ENCODE results near the gene MYO15B.

The MYO15B gene

GRCh38 chr17:75558666-75559530, 28.7 kb upstream of the MYO15B start:
- DNase-seq, result no peak

DNA sequence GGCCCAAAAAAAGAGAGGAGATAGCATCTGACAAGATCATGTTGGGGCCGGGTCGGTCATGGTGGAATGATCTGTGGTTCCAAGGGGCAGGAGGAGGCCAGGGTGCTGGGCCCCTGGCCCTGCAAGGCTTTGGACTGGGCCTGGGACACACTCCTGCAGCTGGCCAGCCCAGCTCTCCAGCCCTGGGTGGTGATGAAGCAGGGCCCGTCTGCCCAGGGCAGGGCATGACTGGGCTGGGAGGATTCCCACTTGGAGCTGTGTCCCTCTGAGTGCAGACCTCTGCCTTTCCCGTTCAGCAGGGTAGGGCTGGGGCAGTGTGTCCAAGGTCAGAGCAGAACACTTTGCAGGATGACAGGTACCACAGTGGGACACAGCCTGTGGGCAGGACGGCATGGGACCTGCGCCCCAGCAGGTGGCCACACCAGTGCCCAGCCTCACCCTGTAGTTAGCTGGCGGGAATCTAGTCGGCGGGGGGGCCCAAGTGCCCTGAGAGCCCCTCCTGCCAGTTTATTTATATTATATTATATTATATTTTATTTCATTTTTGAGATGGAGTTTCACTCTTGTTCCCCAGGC, 27.6 kb upstream of the MYO15B start:
- no peak for DNase-seq

GRCh38 chr17:75561927-75562603, 25.5 kb upstream of the MYO15B start:
- no peak for DNase-seq

DNA sequence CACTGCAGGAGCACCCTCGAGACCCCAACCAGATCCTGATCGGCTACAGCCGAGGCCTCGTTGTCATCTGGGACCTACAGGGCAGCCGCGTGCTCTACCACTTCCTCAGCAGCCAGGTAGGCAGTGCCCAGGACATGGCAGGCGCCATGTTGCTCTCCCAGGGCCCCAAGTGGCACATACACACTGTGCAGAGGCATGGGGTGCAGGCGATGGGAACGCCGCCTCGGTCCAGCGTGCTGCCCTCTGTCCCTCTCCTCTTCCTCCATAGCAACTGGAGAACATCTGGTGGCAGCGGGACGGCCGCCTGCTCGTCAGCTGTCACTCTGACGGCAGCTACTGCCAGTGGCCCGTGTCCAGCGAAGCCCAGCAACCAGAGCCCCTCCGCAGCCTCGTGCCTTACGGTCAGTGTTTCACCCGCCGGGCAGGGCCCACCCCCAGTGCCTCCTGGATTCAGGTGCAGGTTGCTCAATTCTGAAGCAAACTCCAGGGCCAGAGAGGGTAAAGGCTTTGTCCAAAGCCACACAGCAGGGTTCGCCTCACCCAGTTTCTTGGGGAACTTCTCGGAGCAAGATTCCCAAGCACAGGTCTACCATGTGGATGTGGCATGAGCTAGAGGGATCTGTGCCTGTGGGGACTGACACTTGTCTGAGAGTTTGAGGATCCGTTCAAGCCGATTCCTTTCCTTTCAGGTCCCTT, 24.4 kb upstream of the MYO15B start:
- no peak for DNase-seq

DNA sequence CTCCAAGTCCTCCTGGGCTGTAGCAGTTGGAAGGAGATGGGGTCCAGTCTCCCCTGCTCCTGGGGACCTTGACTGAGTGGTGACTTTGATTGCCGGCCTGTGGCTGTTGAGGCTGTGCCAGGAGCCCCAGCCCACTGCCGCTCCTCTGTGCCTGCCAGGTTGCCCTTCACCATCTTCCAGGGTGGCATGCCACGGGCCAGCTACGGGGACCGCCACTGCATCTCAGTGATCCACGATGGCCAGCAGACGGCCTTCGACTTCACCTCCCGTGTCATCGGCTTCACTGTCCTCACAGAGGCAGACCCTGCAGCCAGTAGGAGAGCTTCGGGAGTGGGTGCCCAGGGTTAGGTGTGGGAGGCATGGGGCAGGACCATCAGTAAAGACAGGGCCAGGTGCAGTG, 23.4 kb upstream of the MYO15B start:
- no peak for DNase-seq

DNA sequence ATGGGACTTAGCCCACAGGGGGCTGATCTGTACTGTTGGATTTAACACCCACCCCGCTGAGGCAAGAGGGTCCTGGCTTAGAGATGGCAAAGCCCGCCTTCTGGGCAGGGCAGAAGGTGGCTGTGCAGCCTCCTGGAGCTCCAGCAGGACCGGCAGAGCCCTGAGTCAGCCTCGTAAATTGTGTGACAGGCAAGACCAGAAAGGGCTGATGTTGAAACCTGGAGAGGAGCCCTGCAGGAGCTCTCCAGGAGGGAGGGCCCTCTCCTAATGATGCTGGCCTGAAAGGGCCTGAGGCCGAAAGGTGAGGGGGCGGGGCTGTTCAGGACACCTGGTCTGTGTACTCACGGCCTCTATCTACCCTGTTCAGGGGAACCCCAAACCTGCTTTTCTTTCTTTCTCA, 22.5 kb upstream of the MYO15B start:
- DNase-seq, result no peak

- DNase-seq, result no peak
These were observed 22.0 kb upstream of the MYO15B start for GRCh38 chr17:75565618-75566017.

DNA sequence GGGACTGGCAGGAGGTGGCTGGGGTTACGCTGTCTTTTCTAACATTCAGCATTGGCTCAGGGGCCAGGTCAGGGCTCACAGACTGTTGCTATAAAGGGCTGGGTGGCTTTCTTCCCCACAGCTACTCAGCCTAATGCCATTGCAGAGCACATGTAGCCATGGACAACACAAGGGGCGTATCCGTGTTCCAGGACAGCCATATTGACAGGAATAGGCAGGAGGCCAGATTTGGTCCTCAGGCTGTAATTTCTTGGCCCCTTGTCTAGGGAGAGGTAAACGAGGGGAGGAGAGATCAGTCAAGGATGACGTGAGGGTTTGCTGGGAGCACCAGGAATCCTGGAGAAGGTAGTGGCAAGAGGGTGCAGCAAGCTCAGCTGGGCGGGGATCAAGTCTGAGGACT, 21.2 kb upstream of the MYO15B start:
- no peak for DNase-seq

DNA sequence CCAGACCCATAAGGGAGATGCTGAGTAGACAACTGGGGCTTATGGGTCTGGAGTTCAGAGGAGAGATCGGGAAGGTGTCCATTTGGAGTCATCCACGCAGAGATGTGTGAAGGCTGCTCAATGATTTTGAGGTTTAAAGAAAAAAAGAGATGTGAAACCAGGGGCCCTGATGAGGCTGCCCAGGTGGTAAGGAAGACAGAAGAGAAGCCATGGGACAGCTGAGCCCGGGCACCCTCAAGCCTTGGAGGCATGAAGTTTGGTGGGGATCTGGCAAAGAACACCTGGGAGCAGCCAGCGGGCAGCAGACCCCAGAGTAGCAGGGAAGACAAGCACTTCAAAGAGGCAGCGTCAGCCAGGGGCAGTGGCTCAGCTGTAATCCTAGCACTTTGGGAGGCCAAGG, 20.8 kb upstream of the MYO15B start:
- DNase-seq, result no peak

DNA sequence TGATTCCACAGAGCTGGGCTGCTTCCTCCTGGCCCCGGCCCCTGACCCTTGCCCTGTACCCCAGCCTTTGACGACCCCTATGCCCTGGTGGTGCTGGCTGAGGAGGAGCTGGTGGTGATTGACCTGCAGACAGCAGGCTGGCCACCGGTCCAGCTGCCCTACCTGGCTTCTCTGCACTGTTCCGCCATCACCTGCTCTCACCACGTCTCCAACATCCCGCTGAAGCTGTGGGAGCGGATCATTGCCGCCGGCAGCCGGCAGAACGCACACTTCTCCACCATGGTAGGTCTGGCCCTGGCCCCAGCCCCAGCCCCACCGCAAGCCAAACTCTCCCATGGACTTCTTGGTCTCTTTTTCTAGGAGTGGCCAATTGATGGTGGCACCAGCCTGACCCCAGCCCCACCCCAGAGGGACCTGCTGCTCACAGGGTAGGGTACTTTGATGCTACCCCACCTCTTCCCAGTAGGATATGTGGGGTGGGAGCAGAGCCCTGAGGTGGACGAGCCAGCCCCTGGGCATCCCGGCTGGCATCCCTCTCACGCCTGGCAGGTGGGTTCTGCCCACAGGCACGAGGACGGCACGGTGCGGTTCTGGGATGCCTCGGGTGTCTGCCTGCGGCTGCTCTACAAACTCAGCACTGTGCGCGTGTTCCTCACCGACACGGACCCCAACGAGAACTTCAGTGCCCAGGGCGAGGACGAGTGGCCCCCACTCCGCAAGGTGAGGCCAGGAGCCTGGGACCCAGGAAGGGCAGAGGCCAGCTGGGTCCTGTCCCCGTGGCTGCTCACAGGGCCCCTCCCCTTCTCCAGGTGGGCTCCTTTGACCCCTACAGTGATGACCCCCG, 19.0 kb upstream of the MYO15B start:
- DNase-seq, result no peak

GRCh38 chr17:75570034-75570676, 17.4 kb upstream of the MYO15B start:
- DNase-seq, result no peak

- no peak for DNase-seq
These were observed 16.8 kb upstream of the MYO15B start for GRCh38 chr17:75570772-75571171.

- no peak for DNase-seq
These were observed 16.3 kb upstream of the MYO15B start for GRCh38 chr17:75571197-75571884.

- DNase-seq, result no peak
These were observed 15.8 kb upstream of the MYO15B start for GRCh38 chr17:75571885-75572215.

DNA sequence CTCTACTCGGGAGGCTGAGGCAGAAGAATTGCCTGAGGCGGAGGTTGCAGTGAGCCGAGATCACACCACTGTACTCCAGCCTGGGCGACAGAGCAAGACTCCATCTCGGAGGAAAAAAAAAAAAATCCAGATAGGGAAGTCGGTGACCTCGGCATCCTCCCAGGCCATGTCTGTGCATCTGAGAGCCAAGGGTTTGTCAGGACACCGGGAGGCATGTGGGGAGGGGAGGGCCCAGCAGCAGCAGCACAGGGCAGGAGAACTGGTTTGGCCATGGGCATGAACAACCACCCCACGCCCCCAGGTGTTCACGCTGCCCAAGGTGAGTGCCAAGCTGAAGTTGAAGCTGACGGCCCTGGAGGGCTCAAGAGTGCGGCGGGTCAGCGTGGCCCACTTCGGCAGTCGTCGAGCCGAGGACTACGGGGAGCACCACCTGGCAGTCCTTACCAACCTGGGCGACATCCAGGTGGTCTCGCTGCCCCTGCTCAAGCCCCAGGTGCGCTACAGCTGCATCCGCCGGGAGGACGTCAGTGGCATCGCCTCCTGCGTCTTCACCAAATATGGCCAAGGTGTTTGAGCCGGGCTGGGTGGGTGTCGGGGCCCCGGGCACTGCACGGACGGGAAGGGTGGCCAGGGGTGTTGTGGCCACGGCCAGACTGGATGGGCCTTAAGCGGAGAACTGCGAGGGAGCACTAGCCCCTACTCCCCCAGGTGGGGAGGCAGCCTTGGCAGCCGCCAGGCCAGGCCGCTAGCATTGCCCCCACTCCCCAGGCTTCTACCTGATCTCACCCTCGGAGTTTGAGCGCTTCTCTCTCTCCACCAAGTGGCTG, 14.7 kb upstream of the MYO15B start:
- no peak for DNase-seq

GRCh38 chr17:75573540-75573957, 14.1 kb upstream of the MYO15B start:
- no peak for DNase-seq

DNA sequence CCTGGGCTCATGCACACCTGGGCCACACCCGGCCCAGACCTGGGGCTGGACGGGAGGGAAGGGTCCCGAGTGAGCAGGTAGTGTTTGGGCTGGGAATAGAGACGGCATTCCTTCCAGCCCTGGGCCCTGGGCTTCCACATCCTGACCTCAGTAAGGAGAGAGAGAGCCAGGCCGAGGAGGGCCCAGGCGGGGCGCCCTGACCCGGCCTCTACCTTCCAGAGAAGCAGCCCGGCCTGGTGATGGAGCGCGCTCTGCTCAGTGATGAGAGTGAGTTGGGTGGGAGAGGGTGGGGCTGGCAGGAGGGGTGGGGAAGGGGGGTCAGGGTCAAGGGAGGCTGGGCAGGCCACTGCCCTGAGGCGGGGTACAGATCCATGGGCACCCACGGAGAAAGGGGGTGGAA, 13.6 kb upstream of the MYO15B start:
- DNase-seq, result no peak

GRCh38 chr17:75574404-75575036, 13.1 kb upstream of the MYO15B start:
- no peak for DNase-seq

DNA sequence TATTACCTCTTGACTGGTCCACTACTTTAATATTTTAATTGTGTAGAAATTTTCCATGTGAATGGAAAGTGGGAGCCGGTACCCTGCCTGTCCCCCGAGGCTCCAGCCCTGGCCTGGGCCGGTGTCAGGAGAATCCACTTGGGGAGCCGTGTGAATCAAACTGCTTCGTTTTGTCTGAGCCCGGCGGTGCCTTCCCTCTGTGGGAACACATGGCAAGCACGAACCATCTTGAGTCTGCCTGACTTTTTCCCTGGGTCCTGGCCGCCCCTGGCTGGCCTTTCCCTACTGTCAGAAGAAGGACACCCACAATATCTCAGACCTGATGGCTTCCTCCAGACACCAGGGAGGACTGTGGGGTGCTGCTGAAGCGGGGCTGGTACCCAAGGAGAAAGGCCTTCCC, 12.4 kb upstream of the MYO15B start:
- DNase-seq, result no peak

DNA sequence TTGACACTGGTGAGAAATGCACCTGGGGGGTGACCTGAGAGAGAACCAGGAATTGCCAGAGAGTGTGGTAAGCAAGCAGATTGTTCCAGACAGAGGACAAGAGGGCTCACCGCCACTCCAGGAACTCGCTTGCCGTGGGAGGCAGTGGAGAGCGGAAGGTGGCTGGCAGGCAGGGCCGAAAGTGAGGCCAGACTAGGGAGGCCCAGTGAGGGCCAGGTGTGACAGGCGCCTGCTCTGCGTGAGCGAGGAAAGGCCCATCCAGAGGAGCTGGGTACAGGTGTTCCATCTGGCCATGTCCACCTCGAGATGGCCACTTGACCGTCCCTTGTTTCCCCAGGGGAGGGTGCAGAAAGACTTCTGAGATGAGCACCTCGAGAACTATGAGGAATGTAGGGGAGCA, 11.9 kb upstream of the MYO15B start:
- no peak for DNase-seq
